HepG2 (cell line): ENCODE measurements around the gene PIP5K1C. TPM values are rescaled to one million over a fixed set of nuclear protein-coding genes. Genes with fewer than 3 reads are reported as not detected.

Source experiments
- AKNA ChIP-seq: sonication (generic); formaldehyde crosslinking; IDR thresholded peaks from 2 replicates; pipeline ENCODE4 v1.4.0; 2020; ENCODE audit warnings: missing genetic modification reagents, borderline replicate concordance
- MAFG ChIP-seq: sonication (generic); formaldehyde crosslinking; IDR thresholded peaks from 2 replicates; pipeline ENCODE4 v1.5.1; 2020; ENCODE audit warnings: mild to moderate bottlenecking, missing genetic modification reagents
- THYN1 ChIP-seq: sonication (generic); formaldehyde crosslinking; IDR thresholded peaks from 2 replicates; pipeline ENCODE4 v1.8.1; 2023; ENCODE audit warnings: low read depth, mild to moderate bottlenecking, moderate library complexity, missing genetic modification reagents, borderline replicate concordance
- ZBTB49 ChIP-seq: sonication (generic); formaldehyde crosslinking; IDR thresholded peaks from 2 replicates; pipeline ENCODE4 v1.4.0; 2020; ENCODE audit warnings: missing genetic modification reagents, borderline replicate concordance
- ZFP36L2 ChIP-seq: sonication (generic); formaldehyde crosslinking; IDR thresholded peaks from 2 replicates; pipeline ENCODE4 v1.4.0; 2020; ENCODE audit warnings: missing genetic modification reagents
- ZNF230 ChIP-seq: sonication (generic); formaldehyde crosslinking; IDR thresholded peaks from 2 replicates; pipeline ENCODE4 v1.4.0; 2020; ENCODE audit warnings: mild to moderate bottlenecking, missing genetic modification reagents
- ZNF337 ChIP-seq: sonication (generic); formaldehyde crosslinking; IDR thresholded peaks from 2 replicates; pipeline ENCODE4 v1.5.1; 2020; ENCODE audit warnings: missing genetic modification reagents, low read depth, mild to moderate bottlenecking, borderline replicate concordance
- polyA plus RNA-seq, 8 experiments: library from polyadenylated mRNA; depleted of rRNA in 3 of 8; stranded (reverse) in 7 of 8; unstranded in 1 of 8; fragments of >200 nt; fragmentation: Illumina TruSeq in 4 of 8; extraction: Trizol in 4 of 8; gene quantifications; 2 replicates each; pipeline versions ENCODE4 v1.2.1 to v1.2.3, GENCODE V29; 2011 to 2016; ENCODE audit warnings: low read depth in 4 of 8, missing spikeins in 1 of 8, mixed read lengths in 1 of 8; ENCODE audit not compliant: insufficient read depth in 1 of 8
- total RNA-seq, 5 experiments: library from RNA; depleted of rRNA; stranded (reverse); fragments of >200 nt; fragmentation: Illumina TruSeq; extraction: Trizol; gene quantifications; 2 replicates each; pipeline ENCODE4 v1.2.3, GENCODE V29; 2016; ENCODE audit warnings: low read depth in 1 of 5
- TF ChIP-seq, protein P1 (sequence below): sonication (generic); formaldehyde crosslinking; IDR thresholded peaks from 2 replicates; pipeline ENCODE4 v1.4.0; 2020; ENCODE audit warnings: low read depth, missing genetic modification reagents
- TF ChIP-seq, protein P2 (sequence below): sonication (generic); formaldehyde crosslinking; IDR thresholded peaks from 2 replicates; pipeline ENCODE4 v1.5.1; 2020; ENCODE audit warnings: mild to moderate bottlenecking, missing genetic modification reagents, moderate library complexity
- TF ChIP-seq, protein P3 (sequence below): sonication (generic); formaldehyde crosslinking; IDR thresholded peaks from 2 replicates; pipeline ENCODE4 v1.9.0; 2022; ENCODE audit warnings: missing genetic modification reagents, mild to moderate bottlenecking, borderline replicate concordance

The PIP5K1C gene
- total and polyA plus RNA-seq, 2 of the 13 experiments (the other 11 are each of a cell fraction or from before 2014, with no cell fraction given): 3.6 to 4.3 TPM

DNA sequence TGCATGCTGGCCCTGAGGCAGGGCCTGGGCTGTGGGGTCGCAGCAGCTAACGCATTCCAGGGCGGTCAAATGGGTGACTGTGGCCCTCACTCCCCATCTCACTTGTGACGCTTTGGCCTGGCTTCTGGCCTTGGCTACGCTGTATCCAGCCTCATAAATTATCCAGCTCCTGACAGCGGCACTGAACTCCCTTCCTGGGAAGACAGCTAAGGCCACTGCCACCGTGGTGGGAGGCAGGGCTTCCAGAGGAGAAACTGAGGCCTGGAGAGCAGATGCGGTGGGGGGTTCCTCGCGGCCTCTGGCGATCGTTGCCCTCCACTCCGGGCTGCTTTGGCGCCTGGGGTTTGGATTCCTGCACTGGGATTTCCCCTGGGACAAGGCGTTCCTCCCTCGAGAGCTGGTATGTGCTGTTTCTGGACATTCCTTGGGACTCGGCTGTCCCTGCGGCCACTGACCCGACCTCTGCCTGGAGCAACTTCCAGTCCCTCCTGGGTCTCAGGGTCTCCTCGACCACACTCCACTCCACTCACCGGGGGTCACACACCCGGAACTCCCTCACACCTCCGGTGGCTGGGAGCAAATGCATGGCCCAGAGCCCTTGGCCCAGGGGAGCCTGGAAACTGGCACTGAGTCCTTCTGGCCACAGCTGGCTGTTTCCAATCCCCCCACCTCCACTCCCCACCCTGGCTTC, 97.0 kb downstream of the PIP5K1C start (continued):
- TF ChIP-seq AKNA (CRISPR knock-in tag): no peak
- TF ChIP-seq ZBTB49: no peak
- no peak for TF ChIP-seq THYN1 (CRISPR knock-in tag)
- TF ChIP-seq ZNF230: no peak
- TF ChIP-seq ZNF337 (CRISPR knock-in tag): no peak
- TF ChIP-seq ZFP36L2 (CRISPR knock-in tag): no peak
- TF ChIP-seq MAFG (CRISPR knock-in tag): no peak
- TF ChIP-seq, protein P1, sequence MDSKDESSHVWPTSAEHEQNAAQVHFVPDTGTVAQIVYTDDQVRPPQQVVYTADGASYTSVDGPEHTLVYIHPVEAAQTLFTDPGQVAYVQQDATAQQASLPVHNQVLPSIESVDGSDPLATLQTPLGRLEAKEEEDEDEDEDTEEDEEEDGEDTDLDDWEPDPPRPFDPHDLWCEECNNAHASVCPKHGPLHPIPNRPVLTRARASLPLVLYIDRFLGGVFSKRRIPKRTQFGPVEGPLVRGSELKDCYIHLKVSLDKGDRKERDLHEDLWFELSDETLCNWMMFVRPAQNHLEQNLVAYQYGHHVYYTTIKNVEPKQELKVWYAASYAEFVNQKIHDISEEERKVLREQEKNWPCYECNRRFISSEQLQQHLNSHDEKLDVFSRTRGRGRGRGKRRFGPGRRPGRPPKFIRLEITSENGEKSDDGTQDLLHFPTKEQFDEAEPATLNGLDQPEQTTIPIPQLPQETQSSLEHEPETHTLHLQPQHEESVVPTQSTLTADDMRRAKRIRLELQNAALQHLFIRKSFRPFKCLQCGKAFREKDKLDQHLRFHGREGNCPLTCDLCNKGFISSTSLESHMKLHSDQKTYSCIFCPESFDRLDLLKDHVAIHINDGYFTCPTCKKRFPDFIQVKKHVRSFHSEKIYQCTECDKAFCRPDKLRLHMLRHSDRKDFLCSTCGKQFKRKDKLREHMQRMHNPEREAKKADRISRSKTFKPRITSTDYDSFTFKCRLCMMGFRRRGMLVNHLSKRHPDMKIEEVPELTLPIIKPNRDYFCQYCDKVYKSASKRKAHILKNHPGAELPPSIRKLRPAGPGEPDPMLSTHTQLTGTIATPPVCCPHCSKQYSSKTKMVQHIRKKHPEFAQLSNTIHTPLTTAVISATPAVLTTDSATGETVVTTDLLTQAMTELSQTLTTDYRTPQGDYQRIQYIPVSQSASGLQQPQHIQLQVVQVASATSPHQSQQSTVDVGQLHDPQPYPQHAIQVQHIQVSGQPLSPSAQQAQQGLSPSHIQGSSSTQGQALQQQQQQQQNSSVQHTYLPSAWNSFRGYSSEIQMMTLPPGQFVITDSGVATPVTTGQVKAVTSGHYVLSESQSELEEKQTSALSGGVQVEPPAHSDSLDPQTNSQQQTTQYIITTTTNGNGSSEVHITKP: no peak
- TF ChIP-seq, protein P2, sequence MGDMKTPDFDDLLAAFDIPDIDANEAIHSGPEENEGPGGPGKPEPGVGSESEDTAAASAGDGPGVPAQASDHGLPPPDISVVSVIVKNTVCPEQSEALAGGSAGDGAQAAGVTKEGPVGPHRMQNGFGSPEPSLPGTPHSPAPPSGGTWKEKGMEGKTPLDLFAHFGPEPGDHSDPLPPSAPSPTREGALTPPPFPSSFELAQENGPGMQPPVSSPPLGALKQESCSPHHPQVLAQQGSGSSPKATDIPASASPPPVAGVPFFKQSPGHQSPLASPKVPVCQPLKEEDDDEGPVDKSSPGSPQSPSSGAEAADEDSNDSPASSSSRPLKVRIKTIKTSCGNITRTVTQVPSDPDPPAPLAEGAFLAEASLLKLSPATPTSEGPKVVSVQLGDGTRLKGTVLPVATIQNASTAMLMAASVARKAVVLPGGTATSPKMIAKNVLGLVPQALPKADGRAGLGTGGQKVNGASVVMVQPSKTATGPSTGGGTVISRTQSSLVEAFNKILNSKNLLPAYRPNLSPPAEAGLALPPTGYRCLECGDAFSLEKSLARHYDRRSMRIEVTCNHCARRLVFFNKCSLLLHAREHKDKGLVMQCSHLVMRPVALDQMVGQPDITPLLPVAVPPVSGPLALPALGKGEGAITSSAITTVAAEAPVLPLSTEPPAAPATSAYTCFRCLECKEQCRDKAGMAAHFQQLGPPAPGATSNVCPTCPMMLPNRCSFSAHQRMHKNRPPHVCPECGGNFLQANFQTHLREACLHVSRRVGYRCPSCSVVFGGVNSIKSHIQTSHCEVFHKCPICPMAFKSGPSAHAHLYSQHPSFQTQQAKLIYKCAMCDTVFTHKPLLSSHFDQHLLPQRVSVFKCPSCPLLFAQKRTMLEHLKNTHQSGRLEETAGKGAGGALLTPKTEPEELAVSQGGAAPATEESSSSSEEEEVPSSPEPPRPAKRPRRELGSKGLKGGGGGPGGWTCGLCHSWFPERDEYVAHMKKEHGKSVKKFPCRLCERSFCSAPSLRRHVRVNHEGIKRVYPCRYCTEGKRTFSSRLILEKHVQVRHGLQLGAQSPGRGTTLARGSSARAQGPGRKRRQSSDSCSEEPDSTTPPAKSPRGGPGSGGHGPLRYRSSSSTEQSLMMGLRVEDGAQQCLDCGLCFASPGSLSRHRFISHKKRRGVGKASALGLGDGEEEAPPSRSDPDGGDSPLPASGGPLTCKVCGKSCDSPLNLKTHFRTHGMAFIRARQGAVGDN (CRISPR knock-in tag): peak; percentile 36; the same call in 1 of the 2 replicates
- TF ChIP-seq, protein P3, sequence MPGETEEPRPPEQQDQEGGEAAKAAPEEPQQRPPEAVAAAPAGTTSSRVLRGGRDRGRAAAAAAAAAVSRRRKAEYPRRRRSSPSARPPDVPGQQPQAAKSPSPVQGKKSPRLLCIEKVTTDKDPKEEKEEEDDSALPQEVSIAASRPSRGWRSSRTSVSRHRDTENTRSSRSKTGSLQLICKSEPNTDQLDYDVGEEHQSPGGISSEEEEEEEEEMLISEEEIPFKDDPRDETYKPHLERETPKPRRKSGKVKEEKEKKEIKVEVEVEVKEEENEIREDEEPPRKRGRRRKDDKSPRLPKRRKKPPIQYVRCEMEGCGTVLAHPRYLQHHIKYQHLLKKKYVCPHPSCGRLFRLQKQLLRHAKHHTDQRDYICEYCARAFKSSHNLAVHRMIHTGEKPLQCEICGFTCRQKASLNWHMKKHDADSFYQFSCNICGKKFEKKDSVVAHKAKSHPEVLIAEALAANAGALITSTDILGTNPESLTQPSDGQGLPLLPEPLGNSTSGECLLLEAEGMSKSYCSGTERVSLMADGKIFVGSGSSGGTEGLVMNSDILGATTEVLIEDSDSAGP (CRISPR knock-in tag): peak; percentile 29; the same call in 1 of the 2 replicates
